Skeletal muscle satellite cell (primary cell): ENCODE data around the gene STX11.
"Not testable (repeated sequence)": the region's sequence is repeated elsewhere in the genome, so short reads cannot be mapped to it uniquely, and the experiment has no call there.

Experiments used
- H3K27me3 ChIP-seq: 2 replicates; pipeline ENCODE4 v1.7.0; 2013; ENCODE audit warnings: low read length; ENCODE audit not compliant: control insufficient read depth, insufficient read depth
- H3K36me3 ChIP-seq: 2 replicates; pipeline ENCODE4 v1.7.0; 2013; ENCODE audit warnings: mild to moderate bottlenecking, control low read depth, low read length; ENCODE audit not compliant: insufficient read depth
- H3K4me1 ChIP-seq: 2 replicates; pipeline ENCODE4 v1.7.0; 2013; ENCODE audit warnings: low read length; ENCODE audit not compliant: control insufficient read depth, insufficient read depth
- H3K4me2 ChIP-seq: 2 replicates; pipeline ENCODE4 v1.7.0; 2013; ENCODE audit warnings: mild to moderate bottlenecking, low read length
- H3K4me3 ChIP-seq: 2 replicates; pipeline ENCODE4 v1.7.0; 2013; ENCODE audit warnings: low read length
- H3K9ac ChIP-seq: 2 replicates; pipeline ENCODE4 v1.7.0; 2013; ENCODE audit warnings: mild to moderate bottlenecking, low read depth, low read length, moderate library complexity
- H3K9me3 ChIP-seq: replicated peaks from 2 replicates; pipeline ENCODE4 v1.7.0; 2013; ENCODE audit warnings: mild to moderate bottlenecking, control low read depth, low read length

Gene STX11

GRCh38 chr6:144178323-144178722, 28.0 kb downstream of the STX11 start:
- Histone ChIP-seq H3K9ac (no peak overlapping the region), H3K36me3 (no peaks in the 10 kb centered on the region), H3K4me3 (no peak overlapping the region), H3K27me3 (no peaks in the 10 kb centered on the region), H3K4me1 (no peaks in the 10 kb centered on the region), H3K4me2 (no peak overlapping the region), H3K9me3 (no peaks in the 10 kb centered on the region)

- Histone ChIP-seq H3K9ac (no peak overlapping the region), H3K9me3 (no peaks in the 10 kb centered on the region), H3K4me1 (no peaks in the 10 kb centered on the region), H3K4me2 (no peak overlapping the region), H3K27me3 (no peaks in the 10 kb centered on the region), H3K4me3 (no peak overlapping the region), H3K36me3 (no peaks in the 10 kb centered on the region)
Measured at GRCh38 chr6:144179237-144179636, 28.9 kb downstream of the STX11 start.

GRCh38 chr6:144179828-144180227, 29.5 kb downstream of the STX11 start:
- Histone ChIP-seq H3K9ac (no peak overlapping the region), H3K4me2 (no peak overlapping the region), H3K36me3 (no peaks in the 10 kb centered on the region), H3K9me3 (no peaks in the 10 kb centered on the region), H3K4me3 (no peak overlapping the region), H3K4me1 (no peaks in the 10 kb centered on the region), H3K27me3 (no peaks in the 10 kb centered on the region)

GRCh38 chr6:144180354-144180753, 30.0 kb downstream of the STX11 start:
- H3K4me2 ChIP-seq, H3K9me3 ChIP-seq, H3K9ac ChIP-seq, H3K36me3 ChIP-seq, H3K4me3 ChIP-seq, H3K27me3 ChIP-seq, H3K4me1 ChIP-seq: not testable (repeated sequence)

- Histone ChIP-seq H3K4me1 (no peaks in the 10 kb centered on the region), H3K4me3 (no peak overlapping the region), H3K27me3 (no peaks in the 10 kb centered on the region), H3K36me3 (no peaks in the 10 kb centered on the region), H3K9me3 (no peaks in the 10 kb centered on the region), H3K4me2 (no peak overlapping the region), H3K9ac (no peak overlapping the region)
Measured at GRCh38 chr6:144181639-144182038, 31.3 kb downstream of the STX11 start.

GRCh38 chr6:144184186-144184585, 33.9 kb downstream of the STX11 start:
- not testable (repeated sequence) for H3K4me3 ChIP-seq, H3K9me3 ChIP-seq, H3K27me3 ChIP-seq, H3K4me1 ChIP-seq, H3K4me2 ChIP-seq, H3K36me3 ChIP-seq, H3K9ac ChIP-seq

- Histone ChIP-seq H3K9me3 (no peaks in the 10 kb centered on the region), H3K4me2 (no peak overlapping the region), H3K4me3 (no peak overlapping the region), H3K27me3 (no peaks in the 10 kb centered on the region), H3K36me3 (no peaks in the 10 kb centered on the region), H3K4me1 (no peaks in the 10 kb centered on the region), H3K9ac (no peak overlapping the region)
Measured at GRCh38 chr6:144185133-144185836, 35.0 kb downstream of the STX11 start.

GRCh38 chr6:144186817-144187625, 36.7 kb downstream of the STX11 start:
- Histone ChIP-seq H3K27me3 (no peaks in the 10 kb centered on the region), H3K9ac (no peak overlapping the region), H3K4me1 (peaks cover 4% of the 10 kb centered on the region), H3K4me2 (no peak overlapping the region), H3K9me3 (no peaks in the 10 kb centered on the region), H3K36me3 (no peaks in the 10 kb centered on the region), H3K4me3 (no peak overlapping the region)

- no peaks in the 10 kb centered on the region for H3K36me3 ChIP-seq
- peaks cover 4% of the 10 kb centered on the region for H3K4me1 ChIP-seq
- no peaks in the 10 kb centered on the region for H3K27me3 ChIP-seq
- H3K9ac ChIP-seq = no peak overlapping the region
- no peak overlapping the region for H3K4me3 ChIP-seq
- H3K9me3 ChIP-seq = no peaks in the 10 kb centered on the region
- H3K4me2 ChIP-seq = no peak overlapping the region
Measured at GRCh38 chr6:144189351-144189750, 39.0 kb downstream of the STX11 start.

GRCh38 chr6:144190080-144190479, 39.8 kb downstream of the STX11 start:
- Histone ChIP-seq H3K4me2 (no peak overlapping the region), H3K9ac (no peak overlapping the region), H3K36me3 (no peaks in the 10 kb centered on the region), H3K9me3 (no peaks in the 10 kb centered on the region), H3K4me1 (peaks cover 4% of the 10 kb centered on the region), H3K27me3 (no peaks in the 10 kb centered on the region), H3K4me3 (no peak overlapping the region)

GRCh38 chr6:144190593-144190992, 40.3 kb downstream of the STX11 start:
- no peak overlapping the region for H3K4me3 ChIP-seq
- H3K36me3 ChIP-seq = no peaks in the 10 kb centered on the region
- no peak overlapping the region for H3K9ac ChIP-seq

GRCh38 chr6:144193181-144193580, 42.9 kb downstream of the STX11 start:
- Histone ChIP-seq H3K9ac (no peak overlapping the region), H3K4me3 (no peak overlapping the region), H3K36me3 (no peaks in the 10 kb centered on the region), H3K4me1 (peaks cover 4% of the 10 kb centered on the region), H3K27me3 (no peaks in the 10 kb centered on the region), H3K9me3 (no peaks in the 10 kb centered on the region), H3K4me2 (no peak overlapping the region)

More at GRCh38 chr6:144190593-144190992, 40.3 kb downstream of the STX11 start:
- Histone ChIP-seq H3K4me1 (peaks cover 4% of the 10 kb centered on the region), H3K4me2 (no peak overlapping the region), H3K27me3 (no peaks in the 10 kb centered on the region), H3K9me3 (no peaks in the 10 kb centered on the region)
